Natural killer cell (primary cell): ENCODE data around the gene SLCO1B3. TPM values are rescaled to one million over a fixed set of nuclear protein-coding genes. Genes with fewer than 3 reads are reported as not detected.
A peak's percentile ranks its signal among the peaks of the same experiment; 100 is the strongest.

ENCODE experiments used
- ATAC-seq, 3 donors: fragments of 150-1000 bp in 2 of 3; fragments of 200-7000 bp in 1 of 3; cut with Tn5 transposase; 1 replicate in 1 of 3; 2 replicates in 2 of 3; pipeline ENCODE4 v1.10.0; 2021; ENCODE audit warnings: mild to moderate bottlenecking in 2 of 3, moderate library complexity in 2 of 3
- DNase-seq, 2 donors: peaks; one replicate each; pipeline versions ENCODE4 v3.0.0 to v3.0.0-alpha.2; 2013 to 2021; ENCODE audit warnings: mixed read lengths in 1 of 2
- H3K27ac ChIP-seq: one replicate; pipeline ENCODE4 v1.5.1; 2013; ENCODE audit warnings: mild to moderate bottlenecking, low read length
- H3K27me3 ChIP-seq: one replicate; pipeline ENCODE4 v1.6.1; 2013; ENCODE audit warnings: low read length; ENCODE audit not compliant: control insufficient read depth, insufficient read depth
- H3K36me3 ChIP-seq: one replicate; pipeline ENCODE4 v1.6.1; 2013; ENCODE audit warnings: low read length; ENCODE audit not compliant: control insufficient read depth, insufficient read depth
- H3K4me1 ChIP-seq: one replicate; pipeline ENCODE4 v1.6.1; 2013; ENCODE audit warnings: low read length; ENCODE audit not compliant: control insufficient read depth, insufficient read depth
- H3K4me3 ChIP-seq: one replicate; pipeline ENCODE4 v1.5.1; 2013; ENCODE audit warnings: low read length
- H3K9me3 ChIP-seq: one replicate; pipeline ENCODE4 v1.6.1; 2013; ENCODE audit warnings: low read length; ENCODE audit not compliant: control insufficient read depth, insufficient read depth
- H3K27ac Mint-ChIP-seq, 2 donors: one replicate each; pipeline ENCODE4 v1.8.0; 2022; ENCODE audit warnings: mild to moderate bottlenecking in 2 of 2, mixed read lengths in 2 of 2, moderate library complexity in 1 of 2
- H3K27me3 Mint-ChIP-seq, 2 donors: one replicate each; pipeline ENCODE4 v1.8.0; 2022; ENCODE audit warnings: low read depth in 2 of 2, mixed read lengths in 2 of 2
- H3K36me3 Mint-ChIP-seq: one replicate; pipeline ENCODE4 v1.8.0; 2022; ENCODE audit warnings: mixed read lengths
- H3K4me1 Mint-ChIP-seq, 2 donors: one replicate each; pipeline ENCODE4 v1.8.0; 2022; ENCODE audit warnings: mixed read lengths in 2 of 2
- H3K4me3 Mint-ChIP-seq: one replicate; pipeline ENCODE4 v1.8.0; 2022; ENCODE audit warnings: mild to moderate bottlenecking, moderate library complexity, mixed read lengths
- H3K9me3 Mint-ChIP-seq, 2 donors: one replicate each; pipeline ENCODE4 v1.8.0; 2022; ENCODE audit warnings: mixed read lengths in 2 of 2
- WGBS: methylation state at CpG from one replicate; pipeline ENCODE4 v1.1.7; 2013; ENCODE audit warnings: missing lambda C conversion rate; ENCODE audit not compliant: insufficient coverage; 5-methylcytosine and 5-hydroxymethylcytosine counted together
- intact Hi-C: fragments of 100-400 bp; cut with micrococcal nuclease; formaldehyde crosslinking; loops from one replicate; pipeline ENCODE4 v1.14.2; 2022
- total RNA-seq, 4 donors: library from RNA; stranded (reverse); fragments of 120-200 nt in 1 of 4; gene quantifications; one replicate each; pipeline versions ENCODE4 v1.2.3 to v1.2.4, GENCODE V29; 2013 to 2022
- TF ChIP-seq, protein P1 (sequence below): fragments of 200-600 bp; IDR thresholded peaks from one replicate; pipeline ENCODE4 v1.8.0; 2022; ENCODE audit warnings: antibody characterized with exemption

The SLCO1B3 gene
- total RNA-seq, 3 donors from 2014 or later (not counting 1 experiment from before 2014, with no cell fraction given) = not detected

DNA sequence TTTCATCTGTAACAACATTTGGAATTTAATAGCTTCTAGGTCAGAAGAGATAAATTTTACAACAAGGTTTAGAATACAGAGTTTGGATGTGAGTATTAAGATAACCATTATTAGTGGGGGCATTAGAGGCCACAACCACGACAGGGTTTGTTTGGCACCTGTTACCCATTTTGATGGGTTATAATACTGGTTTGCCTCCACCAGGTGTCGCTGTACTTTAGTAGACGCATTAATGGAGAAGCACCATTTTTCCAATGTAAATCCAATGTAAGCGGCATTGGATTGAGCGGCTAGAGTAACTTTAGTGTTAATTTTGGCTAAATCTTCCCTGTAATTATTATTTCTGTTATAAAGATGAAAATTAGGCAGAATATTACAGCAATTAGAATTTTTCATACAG, 136.2 kb downstream of the SLCO1B3 start:
- no peaks in the 10 kb centered on the region for H3K4me1 Mint-ChIP-seq
- TF ChIP-seq, protein P1, sequence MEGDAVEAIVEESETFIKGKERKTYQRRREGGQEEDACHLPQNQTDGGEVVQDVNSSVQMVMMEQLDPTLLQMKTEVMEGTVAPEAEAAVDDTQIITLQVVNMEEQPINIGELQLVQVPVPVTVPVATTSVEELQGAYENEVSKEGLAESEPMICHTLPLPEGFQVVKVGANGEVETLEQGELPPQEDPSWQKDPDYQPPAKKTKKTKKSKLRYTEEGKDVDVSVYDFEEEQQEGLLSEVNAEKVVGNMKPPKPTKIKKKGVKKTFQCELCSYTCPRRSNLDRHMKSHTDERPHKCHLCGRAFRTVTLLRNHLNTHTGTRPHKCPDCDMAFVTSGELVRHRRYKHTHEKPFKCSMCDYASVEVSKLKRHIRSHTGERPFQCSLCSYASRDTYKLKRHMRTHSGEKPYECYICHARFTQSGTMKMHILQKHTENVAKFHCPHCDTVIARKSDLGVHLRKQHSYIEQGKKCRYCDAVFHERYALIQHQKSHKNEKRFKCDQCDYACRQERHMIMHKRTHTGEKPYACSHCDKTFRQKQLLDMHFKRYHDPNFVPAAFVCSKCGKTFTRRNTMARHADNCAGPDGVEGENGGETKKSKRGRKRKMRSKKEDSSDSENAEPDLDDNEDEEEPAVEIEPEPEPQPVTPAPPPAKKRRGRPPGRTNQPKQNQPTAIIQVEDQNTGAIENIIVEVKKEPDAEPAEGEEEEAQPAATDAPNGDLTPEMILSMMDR = no peak
- Histone ChIP-seq H3K4me3 (no peak overlapping the region), H3K36me3 (no peaks in the 10 kb centered on the region), H3K27me3 (no peaks in the 10 kb centered on the region), H3K9me3 (no peaks in the 10 kb centered on the region), H3K4me1 (no peaks in the 10 kb centered on the region), H3K27ac (no peak overlapping the region)
- no peaks in the 10 kb centered on the region for H3K27me3 Mint-ChIP-seq
- no peak overlapping the region for H3K27ac Mint-ChIP-seq
- 40% methylated on average over 3 of the region's 5 CpGs for WGBS
- ATAC-seq (no peak), DNase-seq (peak in 1 of 2 donors; percentile 7)
- no peaks in the 10 kb centered on the region for H3K36me3 Mint-ChIP-seq
- no peak overlapping the region for H3K4me3 Mint-ChIP-seq
- H3K9me3 Mint-ChIP-seq = peaks cover 4 to 6% of the 10 kb centered on the region in 2 donors
- intact Hi-C loops = no loop called here

DNA sequence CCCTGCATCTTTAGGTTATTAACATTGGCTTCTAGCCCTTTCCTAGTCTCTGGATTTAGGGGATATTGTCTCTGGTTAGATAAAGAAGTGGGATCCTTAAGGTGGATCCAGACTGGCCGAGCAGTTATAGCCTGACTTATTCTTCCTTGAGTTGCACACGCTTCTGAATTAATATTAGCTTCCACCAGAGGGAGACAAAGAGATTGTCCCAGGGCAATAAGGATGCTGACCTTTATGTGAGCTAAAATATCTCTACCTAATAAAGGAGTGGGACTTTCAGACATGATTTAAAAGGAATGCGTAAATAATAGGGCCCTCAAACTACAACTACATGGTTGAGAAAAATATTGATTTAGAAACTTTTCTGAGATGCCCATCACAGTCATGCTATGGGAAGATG, 139.7 kb downstream of the SLCO1B3 start:
- Mint-ChIP-seq H3K9me3 (peaks cover 9 to 11% of the 10 kb centered on the region in 2 donors), H3K27ac (no peak overlapping the region), H3K36me3 (no peaks in the 10 kb centered on the region), H3K4me1 (no peaks in the 10 kb centered on the region), H3K4me3 (no peak overlapping the region), H3K27me3 (no peaks in the 10 kb centered on the region)
- Histone ChIP-seq H3K4me1 (no peaks in the 10 kb centered on the region), H3K27ac (no peak overlapping the region), H3K9me3 (no peaks in the 10 kb centered on the region), H3K4me3 (no peak overlapping the region), H3K27me3 (no peaks in the 10 kb centered on the region), H3K36me3 (no peaks in the 10 kb centered on the region)
- intact Hi-C loops = no loop called here
- ATAC-seq = no peak
- 76% methylated on average over 2 of the region's 3 CpGs for WGBS
- DNase-seq = peak in 1 of 2 donors; percentile 6
- TF ChIP-seq, protein P1 = no peak

DNA sequence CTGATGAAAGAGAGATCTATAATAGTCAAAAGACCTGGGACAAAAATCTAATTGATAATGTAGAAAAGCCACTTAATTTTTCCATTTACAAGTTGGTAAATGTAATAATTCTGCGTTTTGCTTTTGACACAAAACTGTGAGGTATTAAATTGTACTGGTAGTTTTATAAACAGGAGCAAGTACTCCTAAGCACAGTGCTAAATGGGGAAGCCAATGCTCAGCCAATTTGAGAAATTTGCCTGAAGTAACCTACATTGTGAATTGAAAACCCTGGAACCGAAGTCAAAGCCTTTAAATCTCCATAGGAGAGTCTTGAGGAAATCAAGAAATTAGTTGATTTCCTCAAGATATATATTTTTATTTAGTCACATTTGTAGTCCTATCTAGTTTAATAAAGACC, 152.8 kb downstream of the SLCO1B3 start:
- Mint-ChIP-seq H3K27ac (no peak overlapping the region), H3K27me3 (no peaks in the 10 kb centered on the region), H3K36me3 (peaks cover 16% of the 10 kb centered on the region), H3K9me3 (peaks cover 10 to 17% of the 10 kb centered on the region in 2 donors), H3K4me1 (no peaks in the 10 kb centered on the region), H3K4me3 (no peak overlapping the region)
- intact Hi-C loops = no loop called here
- no peak overlapping the region for H3K27ac ChIP-seq
- H3K36me3 ChIP-seq = no peaks in the 10 kb centered on the region
- TF ChIP-seq, protein P1 = no peak
- no peaks in the 10 kb centered on the region for H3K9me3 ChIP-seq
- H3K27me3 ChIP-seq = no peaks in the 10 kb centered on the region
- no peaks in the 10 kb centered on the region for H3K4me1 ChIP-seq
- DNase-seq = no peak
- no peak overlapping the region for H3K4me3 ChIP-seq
- WGBS = 96% methylated on average over 2 of the region's 2 CpGs
- no peak for ATAC-seq

DNA sequence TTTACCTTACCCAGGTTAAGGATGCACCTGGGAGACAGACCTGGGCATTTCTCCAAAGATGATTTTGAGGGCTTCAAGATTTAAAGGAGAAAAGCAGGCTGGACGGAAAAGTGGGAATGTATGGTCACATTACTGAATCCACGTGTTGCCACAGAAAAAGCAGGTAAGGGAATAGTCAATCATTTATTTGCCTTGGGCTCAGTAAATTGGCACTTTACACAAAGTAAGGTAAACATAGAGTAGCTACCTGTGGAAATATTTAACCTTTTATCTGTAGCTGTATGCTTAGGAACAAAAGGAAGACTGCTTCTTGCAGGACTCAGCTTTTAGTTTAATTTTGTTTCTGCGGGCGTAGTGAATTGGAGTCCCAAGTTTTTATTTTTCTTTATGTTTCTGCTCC, 153.3 kb downstream of the SLCO1B3 start:
- no peaks in the 10 kb centered on the region for H3K27me3 ChIP-seq
- Mint-ChIP-seq H3K27ac (no peak overlapping the region), H3K36me3 (peaks cover 16% of the 10 kb centered on the region), H3K4me3 (no peak overlapping the region), H3K9me3 (peaks cover 10 to 17% of the 10 kb centered on the region in 2 donors), H3K27me3 (no peaks in the 10 kb centered on the region), H3K4me1 (no peaks in the 10 kb centered on the region)
- H3K9me3 ChIP-seq = no peaks in the 10 kb centered on the region
- H3K27ac ChIP-seq = no peak overlapping the region
- ATAC-seq (no peak), DNase-seq (no peak)
- intact Hi-C loops = no loop called here
- H3K4me3 ChIP-seq = no peak overlapping the region
- H3K36me3 ChIP-seq = no peaks in the 10 kb centered on the region
- 82% methylated on average over 4 of the region's 4 CpGs for WGBS
- TF ChIP-seq, protein P1 = no peak
- no peaks in the 10 kb centered on the region for H3K4me1 ChIP-seq
